ENCODE data around the gene RFX4. TPM values are rescaled to one million over a fixed set of nuclear protein-coding genes. Genes with fewer than 3 reads are reported as not detected.

RFX4 gene
- total RNA-seq (not detected), polyA plus RNA-seq (not detected), total RNA-seq (not detected)

- H3K27ac Mint-ChIP-seq = peak within 1 kb of the TSS in 1 of 9 donors; percentile 77
- DNase-seq = no peak
- peaks cover 12 to 41% (median 33%) of the 10 kb centered on the region in 7 donors for H3K4me1 Mint-ChIP-seq
- H3K9me3 Mint-ChIP-seq = no peaks in the 10 kb centered on the region
- Histone ChIP-seq H3K9me3 (ENCODE audit: control insufficient read depth in 2 of 3, low read length in 3 of 3) (no peaks in the 10 kb centered on the region), H3K36me3 (ENCODE audit: control insufficient read depth in 2 of 3, insufficient read depth in 3 of 3, low read length in 3 of 3) (no peaks in the 10 kb centered on the region), H3K4me1 (ENCODE audit: control insufficient read depth in 2 of 2, insufficient read depth in 2 of 2, low read length in 2 of 2) (no peaks in the 10 kb centered on the region), H3K27ac (ENCODE audit: low read depth, low read length) (no peak within 1 kb of the TSS), H3K4me3 (ENCODE audit: low read length) (peak within 1 kb of the TSS; percentile 24), H3K27me3 (ENCODE audit: control insufficient read depth in 2 of 2, insufficient read depth in 2 of 2, low read length in 2 of 2) (peaks cover 0 to 9% of the 10 kb centered on the region in 2 donors)
- H3K27me3 Mint-ChIP-seq = peaks cover 72 to 86% (median 76%) of the 10 kb centered on the region in 5 donors
- no peaks in the 10 kb centered on the region for H3K36me3 Mint-ChIP-seq
- H3K4me3 Mint-ChIP-seq = peak within 1 kb of the TSS; percentile 53 to 89 (median 76)
- ATAC-seq = no peak
- ChIA-PET POLR2A (no interaction called here), CTCF (no interaction called here)
- intact Hi-C loops (cut with micrococcal nuclease) = no loop called here
Measured at GRCh38 chr12:106582641-106583230, at the start of gene RFX4. TSS of gene RFX4 (plus strand) at chr12:106583004. CDS start at chr12:106583321, 317 bp downstream.

GRCh38 chr12:106541201-106541600, 41.6 kb upstream of the RFX4 start:
- H3K4me1 ChIP-seq (ENCODE audit: control insufficient read depth in 2 of 2, insufficient read depth in 2 of 2, low read length in 2 of 2) = no peaks in the 10 kb centered on the region
- H3K27me3 Mint-ChIP-seq = peaks cover 1 to 15% (median 11%) of the 10 kb centered on the region in 5 donors
- no peaks in the 10 kb centered on the region for H3K4me1 Mint-ChIP-seq
- peaks cover 5 to 46% (median 18%) of the 10 kb centered on the region in 11 donors for H3K9me3 Mint-ChIP-seq
- intact Hi-C loops (cut with micrococcal nuclease) = no loop called here
- ChIA-PET CTCF (no interaction called here), POLR2A (no interaction called here)
- DNase-seq = no peak
- H3K27ac ChIP-seq (ENCODE audit: low read depth, low read length) = no peak overlapping the region
- peaks cover 0 to 17% (median 4%) of the 10 kb centered on the region in 5 donors for H3K36me3 Mint-ChIP-seq
- no peak overlapping the region for H3K4me3 ChIP-seq (ENCODE audit: low read length)
- H3K27ac Mint-ChIP-seq = no peak overlapping the region
- H3K9me3 ChIP-seq (ENCODE audit: control insufficient read depth in 2 of 3, low read length in 3 of 3) = peaks cover 0 to 21% (median 0%) of the 10 kb centered on the region in 3 experiments
- H3K36me3 ChIP-seq (ENCODE audit: control insufficient read depth in 2 of 3, insufficient read depth in 3 of 3, low read length in 3 of 3) = no peaks in the 10 kb centered on the region
- H3K27me3 ChIP-seq (ENCODE audit: control insufficient read depth in 2 of 2, insufficient read depth in 2 of 2, low read length in 2 of 2) = no peaks in the 10 kb centered on the region
- H3K4me3 Mint-ChIP-seq = no peak overlapping the region
- no peak for ATAC-seq

GRCh38 chr12:106551410-106551809, 31.4 kb upstream of the RFX4 start:
- Histone ChIP-seq H3K27ac (ENCODE audit: low read depth, low read length) (no peak overlapping the region), H3K36me3 (ENCODE audit: control insufficient read depth in 2 of 3, insufficient read depth in 3 of 3, low read length in 3 of 3) (no peaks in the 10 kb centered on the region), H3K4me3 (ENCODE audit: low read length) (no peak overlapping the region), H3K9me3 (ENCODE audit: control insufficient read depth in 2 of 3, low read length in 3 of 3) (no peaks in the 10 kb centered on the region), H3K4me1 (ENCODE audit: control insufficient read depth in 2 of 2, insufficient read depth in 2 of 2, low read length in 2 of 2) (no peaks in the 10 kb centered on the region), H3K27me3 (ENCODE audit: control insufficient read depth in 2 of 2, insufficient read depth in 2 of 2, low read length in 2 of 2) (no peaks in the 10 kb centered on the region)
- Mint-ChIP-seq H3K9me3 (peaks cover 5 to 30% (median 15%) of the 10 kb centered on the region in 11 donors), H3K27me3 (peaks cover 6 to 35% (median 33%) of the 10 kb centered on the region in 5 donors), H3K4me1 (no peaks in the 10 kb centered on the region), H3K36me3 (peaks cover 0 to 7% (median 6%) of the 10 kb centered on the region in 5 donors), H3K27ac (no peak overlapping the region), H3K4me3 (no peak overlapping the region)
- no peak for DNase-seq
- ChIA-PET CTCF (no interaction called here), POLR2A (no interaction called here)
- intact Hi-C loops (cut with micrococcal nuclease) = no loop called here
- no peak for ATAC-seq

GRCh38 chr12:106552228-106552627, 30.6 kb upstream of the RFX4 start:
- H3K27me3 Mint-ChIP-seq = peaks cover 6 to 40% (median 33%) of the 10 kb centered on the region in 5 donors
- no peak overlapping the region for H3K4me3 Mint-ChIP-seq

GRCh38 chr12:106564678-106565329, 18.0 kb upstream of the RFX4 start:
- Mint-ChIP-seq H3K27me3 (peaks cover 21 to 77% (median 60%) of the 10 kb centered on the region in 5 donors), H3K4me1 (peaks cover 0 to 2% (median 0%) of the 10 kb centered on the region in 7 donors), H3K36me3 (no peaks in the 10 kb centered on the region), H3K4me3 (no peak overlapping the region), H3K9me3 (peaks cover 0 to 21% (median 5%) of the 10 kb centered on the region in 11 donors), H3K27ac (no peak overlapping the region)
- Histone ChIP-seq H3K27ac (ENCODE audit: low read depth, low read length) (no peak overlapping the region), H3K4me3 (ENCODE audit: low read length) (no peak overlapping the region), H3K4me1 (ENCODE audit: control insufficient read depth in 2 of 2, insufficient read depth in 2 of 2, low read length in 2 of 2) (no peaks in the 10 kb centered on the region), H3K9me3 (ENCODE audit: control insufficient read depth in 2 of 3, low read length in 3 of 3) (no peaks in the 10 kb centered on the region), H3K36me3 (ENCODE audit: control insufficient read depth in 2 of 3, insufficient read depth in 3 of 3, low read length in 3 of 3) (no peaks in the 10 kb centered on the region), H3K27me3 (ENCODE audit: control insufficient read depth in 2 of 2, insufficient read depth in 2 of 2, low read length in 2 of 2) (peaks cover 0 to 7% of the 10 kb centered on the region in 2 donors)
- no peak for DNase-seq
- ChIA-PET CTCF (no interaction called here), POLR2A (no interaction called here)
- no peak for ATAC-seq
- intact Hi-C loops (cut with micrococcal nuclease) = no loop called here

More at GRCh38 chr12:106552228-106552627, 30.6 kb upstream of the RFX4 start:
- Mint-ChIP-seq H3K27ac (no peak overlapping the region), H3K4me1 (no peaks in the 10 kb centered on the region), H3K36me3 (peaks cover 0 to 7% (median 6%) of the 10 kb centered on the region in 5 donors), H3K9me3 (peaks cover 5 to 30% (median 15%) of the 10 kb centered on the region in 11 donors)
- intact Hi-C loops (cut with micrococcal nuclease) = no loop called here
- ATAC-seq = no peak
- Histone ChIP-seq H3K36me3 (ENCODE audit: control insufficient read depth in 2 of 3, insufficient read depth in 3 of 3, low read length in 3 of 3) (no peaks in the 10 kb centered on the region), H3K9me3 (ENCODE audit: control insufficient read depth in 2 of 3, low read length in 3 of 3) (no peaks in the 10 kb centered on the region), H3K27me3 (ENCODE audit: control insufficient read depth in 2 of 2, insufficient read depth in 2 of 2, low read length in 2 of 2) (no peaks in the 10 kb centered on the region), H3K27ac (ENCODE audit: low read depth, low read length) (no peak overlapping the region), H3K4me1 (ENCODE audit: control insufficient read depth in 2 of 2, insufficient read depth in 2 of 2, low read length in 2 of 2) (no peaks in the 10 kb centered on the region), H3K4me3 (ENCODE audit: low read length) (no peak overlapping the region)
- ChIA-PET POLR2A (no interaction called here), CTCF (no interaction called here)
- no peak for DNase-seq

GRCh38 chr12:106566771-106567170, 16.0 kb upstream of the RFX4 start:
- peaks cover 23 to 67% (median 61%) of the 10 kb centered on the region in 5 donors for H3K27me3 Mint-ChIP-seq

More at GRCh38 chr12:106566771-106567170, 16.0 kb upstream of the RFX4 start:
- H3K9me3 ChIP-seq (ENCODE audit: control insufficient read depth in 2 of 3, low read length in 3 of 3) = no peaks in the 10 kb centered on the region
- ATAC-seq = no peak
- Mint-ChIP-seq H3K9me3 (peaks cover 0 to 8% (median 1%) of the 10 kb centered on the region in 11 donors), H3K4me1 (peaks cover 0 to 2% (median 0%) of the 10 kb centered on the region in 7 donors), H3K4me3 (no peak overlapping the region), H3K27ac (no peak overlapping the region), H3K36me3 (peaks cover 0 to 3% (median 0%) of the 10 kb centered on the region in 5 donors)
- H3K27ac ChIP-seq (ENCODE audit: low read depth, low read length) = no peak overlapping the region
- no peak overlapping the region for H3K4me3 ChIP-seq (ENCODE audit: low read length)
- ChIA-PET POLR2A (no interaction called here), CTCF (no interaction called here)
- H3K36me3 ChIP-seq (ENCODE audit: control insufficient read depth in 2 of 3, insufficient read depth in 3 of 3, low read length in 3 of 3) = no peaks in the 10 kb centered on the region
- DNase-seq = no peak
- H3K27me3 ChIP-seq (ENCODE audit: control insufficient read depth in 2 of 2, insufficient read depth in 2 of 2, low read length in 2 of 2) = peaks cover 0 to 7% of the 10 kb centered on the region in 2 donors
- H3K4me1 ChIP-seq (ENCODE audit: control insufficient read depth in 2 of 2, insufficient read depth in 2 of 2, low read length in 2 of 2) = no peaks in the 10 kb centered on the region
- intact Hi-C loops (cut with micrococcal nuclease) = no loop called here
